Left lung (tissue), 10 donors: Measurements from ENCODE around the gene IL13. TPM values are rescaled to one million over a fixed set of nuclear protein-coding genes. Genes with fewer than 3 reads are reported as not detected.

ENCODE experiments used
- ATAC-seq: fragments of 200-7000 bp; cut with Tn5 transposase; one replicate; pipeline ENCODE4 v1.9.1; 2020; ENCODE audit warnings: moderate library complexity
- DNase-seq, 4 donors: peaks; one replicate each; pipeline ENCODE4 v3.0.0-alpha.2; 2013 to 2020
- H3K27ac ChIP-seq, 2 donors: fragments of 200-600 bp; sonication (generic) in 1 of 2; one replicate each; pipeline versions ENCODE4 v1.5.0 to v1.8.0; 2020 to 2021
- H3K27me3 ChIP-seq, 2 donors: fragments of 200-600 bp; sonication (generic) in 1 of 2; one replicate each; pipeline versions ENCODE4 v1.5.0 to v1.8.0; 2020 to 2021
- H3K36me3 ChIP-seq, 2 donors: fragments of 200-600 bp; sonication (generic) in 1 of 2; one replicate each; pipeline versions ENCODE4 v1.5.0 to v1.8.0; 2020 to 2021
- H3K4me1 ChIP-seq, 2 donors: fragments of 200-600 bp; one replicate each; pipeline ENCODE4 v1.8.0; 2021
- H3K4me3 ChIP-seq, 2 donors: fragments of 200-600 bp; sonication (generic) in 1 of 2; one replicate each; pipeline versions ENCODE4 v1.5.0 to v1.8.0; 2020 to 2021; ENCODE audit warnings: mild to moderate bottlenecking in 1 of 2
- H3K9me3 ChIP-seq, 2 donors: fragments of 200-600 bp; sonication (generic) in 1 of 2; one replicate each; pipeline versions ENCODE4 v1.5.0 to v1.8.0; 2020 to 2021
- CTCF ChIP-seq, 2 donors: fragments of 200-600 bp; sonication (generic) in 1 of 2; IDR thresholded peaks; one replicate each; pipeline versions ENCODE4 v1.5.0 to v1.8.0; 2021; ENCODE audit warnings: antibody characterized with exemption in 2 of 2
- intact Hi-C, 2 donors: fragments of 100-400 bp; cut with DNase I; formaldehyde crosslinking; loops; one replicate each; pipeline versions ENCODE4 v1.11.2 to v1.14.2; 2022
- polyA plus RNA-seq, 6 donors: library from polyadenylated mRNA; unstranded; fragments of 120-200 nt; gene quantifications; one replicate each; pipeline ENCODE4 v1.2.1, GENCODE V29; 2013; ENCODE audit not compliant: insufficient read length in 6 of 6
- total RNA-seq, 2 donors: library from RNA; stranded (reverse); fragmentation: NEBNext Ultra II Directional; extraction: Animal tissue kit (Norgen Biotek cat#: 25700); gene quantifications; one replicate each; pipeline ENCODE4 v1.2.1, GENCODE V29; 2021
- donor health status: DM: no; HTN: yes; CAD: no.
- donor health status: DM: no; HTN: no; CAD: no.

Gene IL13
- total and polyA plus RNA-seq, 8 donors, result 0.15 to 0.16 TPM; not detected in 6

- H3K27ac ChIP-seq, result no peak overlapping the region
- no peak for TF ChIP-seq CTCF (IDR thresholded peaks at IDR 0.05)
- DNase-seq, result no peak
- H3K27me3 ChIP-seq, result no peaks in the 10 kb centered on the region
- H3K4me3 ChIP-seq, result no peak overlapping the region
- H3K36me3 ChIP-seq, result no peaks in the 10 kb centered on the region
- no peaks in the 10 kb centered on the region for H3K4me1 ChIP-seq
- no peaks in the 10 kb centered on the region for H3K9me3 ChIP-seq
- no peak for ATAC-seq
- intact Hi-C loops, result no loop called here
These were observed 10.1 kb downstream of the IL13 start for GRCh38 chr5:132667761-132668705.

GRCh38 chr5:132668706-132669454 lies 10.9 kb downstream of the IL13 start:
- Histone ChIP-seq H3K4me3 (no peak overlapping the region), H3K36me3 (no peaks in the 10 kb centered on the region), H3K27ac (no peak overlapping the region), H3K4me1 (no peaks in the 10 kb centered on the region), H3K27me3 (no peaks in the 10 kb centered on the region), H3K9me3 (no peaks in the 10 kb centered on the region)
- DNase-seq (no peak), ATAC-seq (no peak)
- no peak for TF ChIP-seq CTCF (IDR thresholded peaks at IDR 0.05)
- intact Hi-C loops, result no loop called here

- Histone ChIP-seq H3K4me3 (no peak overlapping the region), H3K4me1 (peaks cover 0 to 3% of the 10 kb centered on the region in 2 donors), H3K27me3 (no peaks in the 10 kb centered on the region), H3K27ac (no peak overlapping the region), H3K9me3 (no peaks in the 10 kb centered on the region), H3K36me3 (no peaks in the 10 kb centered on the region)
- TF ChIP-seq CTCF (IDR thresholded peaks at IDR 0.05), result no peak
- DNase-seq (no peak), ATAC-seq (no peak)
- intact Hi-C loops, result no loop called here
These were observed 11.5 kb downstream of the IL13 start for GRCh38 chr5:132669455-132669820.

- H3K27ac ChIP-seq, result no peak overlapping the region
- peaks cover 0 to 8% of the 10 kb centered on the region in 2 donors for H3K4me1 ChIP-seq
- ATAC-seq (no peak), DNase-seq (no peak)
- H3K36me3 ChIP-seq, result no peaks in the 10 kb centered on the region
- no peaks in the 10 kb centered on the region for H3K27me3 ChIP-seq
- H3K4me3 ChIP-seq, result no peak overlapping the region
- no peak for TF ChIP-seq CTCF (IDR thresholded peaks at IDR 0.05)
- no peaks in the 10 kb centered on the region for H3K9me3 ChIP-seq
- intact Hi-C loops, result no loop called here
These were observed 12.3 kb downstream of the IL13 start for GRCh38 chr5:132669966-132670882.
